Epithelial cell of proximal tubule (primary cell): Measurements from ENCODE around the gene KIRREL3. TPM values are rescaled to one million over a fixed set of nuclear protein-coding genes. Genes with fewer than 3 reads are reported as not detected.

Source experiments
- DNase-seq: peaks from one replicate; pipeline ENCODE4 v3.0.0-alpha.2; 2011; ENCODE audit warnings: low read depth
- H3K4me3 ChIP-seq: 2 replicates; pipeline ENCODE4 v1.5.1; 2011; ENCODE audit warnings: low read depth, mild to moderate bottlenecking, low read length
- CTCF ChIP-seq: conservative IDR thresholded peaks from 2 replicates; pipeline ENCODE4 v1.5.1; 2012; ENCODE audit warnings: low read depth, mild to moderate bottlenecking, low read length
- total RNA-seq: library from RNA; depleted of rRNA; stranded (reverse); fragments of >200 nt; gene quantifications from 2 replicates; pipeline ENCODE4 v1.2.3, GENCODE V29; 2015

Gene KIRREL3
- total RNA-seq, 1 donor from 2014 or later = 5.1 TPM

DNA sequence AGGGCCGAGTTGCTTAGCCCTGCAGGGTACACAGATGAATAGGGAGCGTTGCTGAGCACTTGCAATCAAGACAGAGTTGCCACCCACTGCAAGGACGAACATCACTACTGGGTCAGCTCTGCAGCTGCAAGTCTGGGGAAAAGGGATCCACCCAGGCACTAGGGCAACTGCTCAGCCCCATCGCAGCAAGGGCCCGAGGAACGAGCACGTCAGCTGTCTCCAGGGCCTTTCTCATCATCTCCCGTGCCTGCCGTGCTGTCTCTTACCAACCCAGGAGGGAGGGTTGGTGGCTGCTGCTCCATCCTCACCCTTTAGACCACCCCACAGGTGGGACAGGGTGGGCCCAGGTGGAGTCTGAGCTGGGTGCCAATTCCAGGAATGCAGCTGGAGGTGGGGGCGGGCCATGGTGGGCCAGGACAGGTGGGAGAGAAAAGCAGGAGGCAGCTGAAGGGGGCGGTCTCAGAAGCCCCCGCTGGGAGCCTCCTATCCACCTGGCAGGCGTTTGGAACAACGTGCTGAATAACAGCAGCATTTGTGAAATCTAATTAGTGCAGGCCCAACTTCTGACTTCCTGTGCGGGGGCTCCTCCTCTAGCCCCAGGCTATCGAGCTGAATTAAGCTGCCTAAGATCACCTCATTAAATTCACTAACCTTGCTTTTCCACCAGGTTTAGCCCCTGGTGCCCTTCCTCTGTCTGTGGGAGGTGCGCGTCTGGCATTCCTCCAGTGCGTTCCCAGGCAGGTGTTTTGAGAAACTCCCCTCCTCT, 392.6 kb downstream of the KIRREL3 start:
- no peak for TF ChIP-seq CTCF
- no peak overlapping the region for H3K4me3 ChIP-seq
- DNase-seq = no peak

- no peak overlapping the region for H3K4me3 ChIP-seq
- peak; percentile 82 for TF ChIP-seq CTCF
- DNase-seq = no peak
Measured at GRCh38 chr11:126607374-126607773, 393.2 kb downstream of the KIRREL3 start.

DNA sequence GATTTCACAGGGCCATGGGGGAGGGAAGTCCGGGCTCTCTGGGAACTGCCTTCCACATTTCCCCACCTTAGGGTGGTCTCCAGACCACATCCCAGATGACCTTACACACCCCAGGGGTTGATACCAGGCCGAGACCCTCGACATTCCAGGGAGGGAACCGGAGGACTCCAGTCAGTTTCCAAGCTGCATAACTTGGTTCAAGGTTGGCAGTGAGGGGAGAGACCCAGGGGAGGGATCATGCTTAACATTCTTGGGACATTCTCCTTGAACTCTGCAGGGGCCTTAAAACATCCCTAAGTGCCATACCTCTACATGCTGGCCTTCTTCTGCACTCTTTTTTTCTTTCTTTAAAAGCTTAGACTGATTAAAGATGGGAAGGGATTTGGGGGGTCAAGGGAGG, 394.1 kb downstream of the KIRREL3 start:
- DNase-seq = no peak
- no peak for TF ChIP-seq CTCF
- no peak overlapping the region for H3K4me3 ChIP-seq

DNA sequence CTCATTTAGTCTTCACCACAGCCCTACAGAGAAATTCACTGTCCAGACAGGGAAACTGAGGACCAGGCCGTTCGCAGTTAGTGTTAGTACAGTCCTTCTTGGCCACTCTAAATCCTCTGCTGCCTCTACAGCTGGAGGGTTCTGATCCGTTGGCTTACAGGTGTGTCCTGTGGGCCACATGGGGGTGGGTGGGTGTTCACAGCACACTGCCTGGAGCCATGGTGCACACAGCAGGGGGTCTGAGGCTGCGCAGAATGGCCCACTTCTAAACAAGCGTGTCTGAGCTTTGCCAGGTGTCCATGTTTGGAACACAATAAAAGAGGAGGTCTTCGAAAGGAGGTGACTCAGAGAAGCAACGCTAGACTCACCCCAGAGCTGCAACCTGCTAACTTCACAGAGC, 396.1 kb downstream of the KIRREL3 start:
- DNase-seq = no peak
- H3K4me3 ChIP-seq = no peak overlapping the region
- no peak for TF ChIP-seq CTCF

DNA sequence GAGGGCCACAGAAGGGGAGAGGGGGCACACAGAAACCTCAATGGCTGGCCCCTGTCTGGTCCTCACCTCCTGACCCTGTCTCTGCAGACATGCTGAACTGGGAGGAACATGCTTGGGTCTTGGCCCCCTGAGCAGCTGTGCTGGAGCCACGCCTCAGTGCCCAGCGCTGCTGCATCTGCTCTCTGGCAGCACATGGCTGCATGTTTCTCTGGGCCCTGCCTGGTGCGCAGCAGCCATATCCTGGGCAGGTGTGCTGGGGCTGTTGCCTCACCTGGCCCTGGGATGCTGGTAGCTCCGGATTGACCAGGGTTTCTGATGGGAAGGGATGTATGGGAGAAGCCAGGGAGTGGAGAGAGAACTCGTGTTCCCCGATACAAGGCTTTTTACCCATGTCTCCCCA, 397.1 kb downstream of the KIRREL3 start:
- no peak overlapping the region for H3K4me3 ChIP-seq
- TF ChIP-seq CTCF = no peak

GRCh38 chr11:126602993-126603392, 397.6 kb downstream of the KIRREL3 start:
- no peak for TF ChIP-seq CTCF
- H3K4me3 ChIP-seq = no peak overlapping the region
- DNase-seq = no peak

More for the DNA sequence above, 397.1 kb downstream of the KIRREL3 start:
- no peak for DNase-seq

DNA sequence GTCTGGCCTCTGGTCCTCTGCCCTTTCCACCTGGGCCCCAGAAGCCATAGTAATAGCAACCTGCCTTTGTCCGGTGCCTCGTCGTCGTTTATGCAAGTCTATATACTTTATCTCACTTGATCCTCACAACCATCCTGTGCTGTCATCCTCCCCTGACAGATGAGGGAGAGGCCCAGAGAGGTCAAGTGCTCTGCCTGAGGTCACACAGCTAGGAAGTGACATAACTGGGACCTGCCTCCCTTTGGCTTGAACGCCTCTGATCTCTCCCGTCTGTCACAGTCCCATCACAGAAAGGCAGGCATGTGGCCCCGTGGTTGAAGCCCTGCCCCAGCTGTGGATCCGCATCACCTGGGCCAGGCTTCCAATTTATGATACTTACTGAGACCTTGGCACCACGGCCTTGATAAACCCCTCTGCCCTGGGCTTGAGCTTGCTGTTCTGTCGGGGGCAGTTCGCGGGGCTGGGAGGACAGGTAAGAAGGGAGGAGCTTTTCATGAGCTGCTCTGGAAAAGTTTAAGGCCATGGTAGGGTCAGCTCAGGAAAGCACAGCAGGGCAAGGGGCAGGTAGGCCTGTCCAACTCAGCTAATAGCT, 398.1 kb downstream of the KIRREL3 start:
- no peak for TF ChIP-seq CTCF
- DNase-seq = no peak
- H3K4me3 ChIP-seq = no peak overlapping the region
